Left renal cortex interstitium (tissue), 4 donors: ENCODE results near the gene ICA1L. TPM values are rescaled to one million over a fixed set of nuclear protein-coding genes. Genes with fewer than 3 reads are reported as not detected.

Source experiments
- DNase-seq, 4 donors: peaks; one replicate each; pipeline ENCODE4 v3.0.0-alpha.2; 2013; ENCODE audit warnings: low read depth in 4 of 4, low spot score in 2 of 4, missing footprints in 1 of 4
- polyA plus RNA-seq, 4 donors: library from polyadenylated mRNA; unstranded; fragments of 120-200 nt; gene quantifications; one replicate each; pipeline ENCODE4 v1.2.1, GENCODE V29; 2013; ENCODE audit not compliant: insufficient read length in 4 of 4

Gene ICA1L
- polyA plus RNA-seq, 4 donors = 12.7 to 24.1 (median 17.8) TPM

DNA sequence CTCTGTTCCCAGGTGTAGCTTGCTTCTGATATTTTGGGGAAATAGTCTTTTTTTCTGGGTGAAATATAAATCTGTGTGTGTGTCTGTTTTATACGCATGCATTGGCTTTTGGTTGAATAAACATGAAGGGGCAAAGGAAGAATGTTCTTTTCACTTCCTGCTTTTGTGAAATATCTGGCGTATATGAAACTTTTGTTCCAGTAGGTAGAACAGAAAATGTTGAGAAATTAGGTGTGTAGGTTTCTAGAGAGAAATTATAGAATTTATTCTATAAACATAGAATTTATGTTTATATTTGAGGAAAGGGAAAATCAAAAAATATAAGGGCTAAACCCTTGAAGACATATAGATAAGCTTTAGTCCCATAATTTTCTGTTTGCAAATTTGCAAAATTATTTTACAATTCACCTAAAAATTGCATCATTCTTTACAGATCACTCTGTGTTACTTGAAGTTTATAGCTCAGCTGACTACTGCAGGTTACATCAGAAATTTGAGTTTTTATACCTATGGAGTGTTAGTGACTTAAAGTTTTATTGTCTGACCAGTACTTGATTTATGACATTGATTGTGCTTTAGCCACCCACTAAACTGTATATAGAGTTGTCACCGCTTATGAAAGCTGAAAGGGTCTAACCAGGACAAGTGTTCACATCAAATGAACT lies 120.7 kb downstream of the ICA1L start:
- DNase-seq = no peak

DNA sequence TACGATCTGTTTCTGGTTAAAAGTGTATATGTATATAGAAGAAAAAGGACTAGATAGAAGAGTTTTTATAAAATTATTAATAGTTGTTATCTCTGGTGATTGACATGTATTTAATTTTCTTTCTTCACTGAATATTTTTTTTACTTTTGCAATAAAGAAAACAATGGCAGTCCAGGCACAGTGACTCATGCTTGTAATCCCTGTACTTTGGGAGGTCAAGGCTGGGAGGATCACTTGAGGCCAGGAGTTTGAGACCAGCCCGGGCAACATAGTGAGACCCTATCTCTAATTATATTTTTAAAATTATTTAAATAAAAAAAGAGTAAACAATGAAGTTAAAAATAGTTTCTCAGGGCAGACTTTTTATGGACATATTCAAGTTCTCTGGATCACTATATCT lies 122.1 kb downstream of the ICA1L start:
- no peak for DNase-seq

DNA sequence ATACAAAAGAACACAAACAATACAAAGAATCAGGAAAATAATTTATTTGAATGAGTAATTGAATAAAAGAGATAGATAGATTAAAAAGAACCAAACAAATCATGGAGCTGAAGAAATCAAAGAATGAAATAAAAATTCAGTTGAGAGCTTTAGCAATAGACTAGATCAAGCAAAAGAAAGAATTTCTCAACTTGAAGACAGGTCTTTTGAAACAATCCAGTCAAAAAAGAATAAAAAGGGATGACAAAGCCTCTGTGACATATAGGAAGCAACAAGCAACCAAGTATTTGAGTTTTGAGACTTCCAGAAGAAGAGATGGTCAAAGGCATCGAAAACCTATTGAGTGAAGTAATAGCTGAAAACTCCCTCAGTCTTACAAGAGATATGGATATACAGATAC lies 128.0 kb downstream of the ICA1L start:
- no peak for DNase-seq

DNA sequence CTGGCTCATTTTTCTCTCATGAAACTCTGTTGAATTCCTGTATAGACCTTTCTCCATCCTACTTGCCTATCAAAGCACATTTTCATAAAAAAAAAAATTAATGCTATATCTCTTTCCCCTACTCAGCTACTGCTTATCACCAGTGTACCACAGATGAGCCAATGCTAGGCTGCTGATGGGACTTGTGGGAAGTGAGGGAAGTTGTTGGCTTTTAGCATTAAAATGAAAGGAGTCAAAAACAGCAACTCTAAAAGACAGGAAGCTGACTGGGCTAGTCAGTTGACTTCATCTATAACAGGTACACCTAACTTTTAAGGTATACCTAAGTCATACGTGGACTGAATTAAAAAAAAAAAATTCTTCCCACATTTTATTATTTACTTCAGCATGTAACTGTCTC lies 134.7 kb downstream of the ICA1L start:
- DNase-seq = no peak

DNA sequence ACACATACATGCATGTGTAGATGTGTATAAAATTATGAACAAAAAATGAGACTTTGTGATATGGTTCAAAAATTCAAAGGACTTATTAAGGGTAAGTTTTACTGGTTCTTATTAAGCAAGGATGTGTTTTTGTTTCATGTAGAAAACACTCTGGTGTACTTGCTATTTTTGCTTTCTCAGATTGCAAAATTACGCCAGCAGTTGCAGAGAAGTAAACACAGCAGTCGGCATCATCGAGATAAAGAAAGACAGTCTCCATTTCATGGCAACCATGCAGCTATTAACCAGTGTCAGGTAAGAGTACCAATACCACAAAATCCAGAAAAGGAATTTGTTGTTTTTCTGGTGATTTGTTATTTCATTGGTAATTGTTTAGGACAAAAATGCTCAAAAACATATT lies 145.5 kb downstream of the ICA1L start:
- DNase-seq = no peak

DNA sequence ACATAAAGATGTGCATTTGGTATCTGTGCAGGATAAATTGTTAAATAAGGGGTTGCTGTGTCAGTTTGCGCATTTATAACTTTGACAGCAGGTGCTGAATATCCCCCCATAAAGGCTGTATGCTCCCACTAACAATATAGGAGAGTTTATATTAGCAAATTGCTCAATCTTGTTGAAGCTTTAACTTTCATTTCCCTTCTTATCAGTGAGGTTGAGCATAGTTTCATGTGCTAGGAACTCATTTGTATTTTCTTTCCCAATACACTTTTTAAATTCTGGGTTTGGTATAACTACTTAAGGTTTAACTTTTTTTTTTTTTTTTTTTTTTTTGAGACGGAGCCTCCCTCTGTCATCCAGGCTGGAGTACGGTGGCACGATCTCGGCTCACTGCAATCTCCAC lies 147.8 kb downstream of the ICA1L start:
- DNase-seq = no peak

Other genes starting within 250 kb of the ICA1L start
- 10 to 100 TPM; 26.6 to 31.9 (median 28.8) TPM for gene FAM117B, start 236.8 kb downstream of the ICA1L start, polyA plus RNA-seq
- gene WDR12, start 39.9 kb upstream of the ICA1L start, polyA plus RNA-seq = 100 to 1,000 TPM in 2 of 4 donors, 10 to 100 TPM in 2; 92.9 to 136 (median 113) TPM
- gene CARF, start 40.5 kb upstream of the ICA1L start, polyA plus RNA-seq = 10 to 100 TPM; 11.2 to 23.3 (median 18.1) TPM
- gene NBEAL1, start 143.1 kb upstream of the ICA1L start, polyA plus RNA-seq = 10 to 100 TPM in 3 of 4 donors, 1 to 10 TPM in 1; 7.8 to 18.0 (median 14.6) TPM